HepG2 (cell line): Measurements from ENCODE around the gene CTF1. TPM values are rescaled to one million over a fixed set of nuclear protein-coding genes. Genes with fewer than 3 reads are reported as not detected.
A peak's percentile ranks its signal among the peaks of the same experiment; 100 is the strongest.

ENCODE experiments used
- ATF1 ChIP-seq: IDR thresholded peaks from 2 replicates; pipeline ENCODE4 v1.6.1; 2016; ENCODE audit warnings: mild to moderate bottlenecking, control low read depth
- ATRX ChIP-seq: sonication (generic); formaldehyde crosslinking; IDR thresholded peaks from 2 replicates; pipeline ENCODE4 v1.4.0; 2020; ENCODE audit warnings: missing genetic modification reagents, borderline replicate concordance
- KMT2A ChIP-seq: sonication (generic); formaldehyde crosslinking; IDR thresholded peaks from 2 replicates; pipeline ENCODE4 v1.4.0; 2020; ENCODE audit warnings: missing genetic modification reagents
- MTF1 ChIP-seq: sonication (generic); formaldehyde crosslinking; IDR thresholded peaks from 2 replicates; pipeline ENCODE4 v1.5.0; 2020; ENCODE audit warnings: missing genetic modification reagents
- PAF1 ChIP-seq: IDR thresholded peaks from 2 replicates; pipeline ENCODE4 v1.6.1; 2016; ENCODE audit warnings: missing genetic modification reagents, missing compliant biosample characterization
- RBFOX2 ChIP-seq: fragments of 200-400 bp; formaldehyde crosslinking; IDR thresholded peaks from 2 replicates; pipeline ENCODE4 v1.6.1; 2017; ENCODE audit warnings: low read depth, mild to moderate bottlenecking, low read length
- REST ChIP-seq, 2 experiments: IDR thresholded peaks; 2 replicates each; pipeline ENCODE4 v1.6.1; 2011 to 2012; ENCODE audit warnings: low read length in 2 of 2, borderline replicate concordance in 1 of 2, low read depth in 1 of 2, mild to moderate bottlenecking in 1 of 2, moderate library complexity in 1 of 2
- SAP130 ChIP-seq: IDR thresholded peaks from 2 replicates; pipeline ENCODE4 v1.6.1; 2016; ENCODE audit warnings: low read depth
- SNRNP70 ChIP-seq: fragments of 200-400 bp; formaldehyde crosslinking; IDR thresholded peaks from 2 replicates; pipeline ENCODE4 v1.6.1; 2017; ENCODE audit warnings: mild to moderate bottlenecking, low read depth, low read length, moderate library complexity
- ZBTB21 ChIP-seq: sonication (generic); formaldehyde crosslinking; IDR thresholded peaks from 2 replicates; pipeline ENCODE4 v1.4.0; 2020; ENCODE audit warnings: missing genetic modification reagents
- ZBTB49 ChIP-seq: sonication (generic); formaldehyde crosslinking; IDR thresholded peaks from 2 replicates; pipeline ENCODE4 v1.4.0; 2020; ENCODE audit warnings: missing genetic modification reagents, borderline replicate concordance
- ZKSCAN1 ChIP-seq: fragments of 150-350 bp; IDR thresholded peaks from 2 replicates; pipeline ENCODE4 v1.6.1; 2014; ENCODE audit warnings: low read length
- ZNF33A ChIP-seq: sonication (generic); formaldehyde crosslinking; IDR thresholded peaks from 2 replicates; pipeline ENCODE4 v1.5.1; 2020; ENCODE audit warnings: missing genetic modification reagents, mild to moderate bottlenecking, moderate library complexity, borderline replicate concordance
- ZNF598 ChIP-seq: sonication (generic); formaldehyde crosslinking; IDR thresholded peaks from 2 replicates; pipeline ENCODE4 v1.5.1; 2020; ENCODE audit warnings: mild to moderate bottlenecking, missing genetic modification reagents, borderline replicate concordance
- ZNF749 ChIP-seq: sonication (generic); formaldehyde crosslinking; IDR thresholded peaks from 2 replicates; pipeline ENCODE4 v1.8.0; 2022; ENCODE audit warnings: mild to moderate bottlenecking, missing genetic modification reagents, moderate library complexity, borderline replicate concordance
- ZNF773 ChIP-seq: sonication (generic); formaldehyde crosslinking; IDR thresholded peaks from 2 replicates; pipeline ENCODE4 v1.4.0; 2020; ENCODE audit warnings: missing genetic modification reagents, borderline replicate concordance
- ZSCAN31 ChIP-seq: sonication (generic); formaldehyde crosslinking; IDR thresholded peaks from 2 replicates; pipeline ENCODE4 v1.5.0; 2020; ENCODE audit warnings: low read depth, mild to moderate bottlenecking, missing genetic modification reagents
- polyA plus RNA-seq, 8 experiments: library from polyadenylated mRNA; depleted of rRNA in 3 of 8; stranded (reverse) in 7 of 8; unstranded in 1 of 8; fragments of >200 nt; fragmentation: Illumina TruSeq in 4 of 8; extraction: Trizol in 4 of 8; gene quantifications; 2 replicates each; pipeline versions ENCODE4 v1.2.1 to v1.2.3, GENCODE V29; 2011 to 2016; ENCODE audit warnings: low read depth in 4 of 8, missing spikeins in 1 of 8, mixed read lengths in 1 of 8; ENCODE audit not compliant: insufficient read depth in 1 of 8
- total RNA-seq, 5 experiments: library from RNA; depleted of rRNA; stranded (reverse); fragments of >200 nt; fragmentation: Illumina TruSeq; extraction: Trizol; gene quantifications; 2 replicates each; pipeline ENCODE4 v1.2.3, GENCODE V29; 2016; ENCODE audit warnings: low read depth in 1 of 5
- TF ChIP-seq, protein P1 (sequence below): sonication (generic); formaldehyde crosslinking; IDR thresholded peaks from 2 replicates; pipeline ENCODE4 v1.4.0; 2020; ENCODE audit warnings: low read depth, mild to moderate bottlenecking, missing genetic modification reagents
- TF ChIP-seq, protein P2 (sequence below): sonication (generic); formaldehyde crosslinking; IDR thresholded peaks from 2 replicates; pipeline ENCODE4 v1.5.0; 2020; ENCODE audit warnings: missing genetic modification reagents, mild to moderate bottlenecking, borderline replicate concordance
- TF ChIP-seq, protein P3 (sequence below): sonication (generic); formaldehyde crosslinking; IDR thresholded peaks from 2 replicates; pipeline ENCODE4 v1.8.0; 2022; ENCODE audit warnings: mild to moderate bottlenecking, missing genetic modification reagents, borderline replicate concordance

CTF1 gene
- total and polyA plus RNA-seq, 2 of the 13 experiments (the other 11 are each of a cell fraction or from before 2014, with no cell fraction given) = 0.13 to 1.8 TPM

GRCh38 chr16:30922420-30922959 is 26.1 kb downstream of the CTF1 start (continued):
- TF ChIP-seq ATRX (CRISPR knock-in tag) = no peak
- TF ChIP-seq ZSCAN31 (CRISPR knock-in tag) = 0 out of 2 replicates have a peak, but pooled peaks have one; percentile 17
- TF ChIP-seq, protein P1, sequence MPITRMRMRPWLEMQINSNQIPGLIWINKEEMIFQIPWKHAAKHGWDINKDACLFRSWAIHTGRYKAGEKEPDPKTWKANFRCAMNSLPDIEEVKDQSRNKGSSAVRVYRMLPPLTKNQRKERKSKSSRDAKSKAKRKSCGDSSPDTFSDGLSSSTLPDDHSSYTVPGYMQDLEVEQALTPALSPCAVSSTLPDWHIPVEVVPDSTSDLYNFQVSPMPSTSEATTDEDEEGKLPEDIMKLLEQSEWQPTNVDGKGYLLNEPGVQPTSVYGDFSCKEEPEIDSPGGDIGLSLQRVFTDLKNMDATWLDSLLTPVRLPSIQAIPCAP (CRISPR knock-in tag) = no peak
- no peak; the same call in 1 of the 2 replicates for TF ChIP-seq MTF1 (CRISPR knock-in tag)
- TF ChIP-seq ATF1 = peak; percentile 97
- TF ChIP-seq ZNF749 (CRISPR knock-in tag) = no peak
- TF ChIP-seq ZNF773 (CRISPR knock-in tag) = no peak
- TF ChIP-seq, protein P2, sequence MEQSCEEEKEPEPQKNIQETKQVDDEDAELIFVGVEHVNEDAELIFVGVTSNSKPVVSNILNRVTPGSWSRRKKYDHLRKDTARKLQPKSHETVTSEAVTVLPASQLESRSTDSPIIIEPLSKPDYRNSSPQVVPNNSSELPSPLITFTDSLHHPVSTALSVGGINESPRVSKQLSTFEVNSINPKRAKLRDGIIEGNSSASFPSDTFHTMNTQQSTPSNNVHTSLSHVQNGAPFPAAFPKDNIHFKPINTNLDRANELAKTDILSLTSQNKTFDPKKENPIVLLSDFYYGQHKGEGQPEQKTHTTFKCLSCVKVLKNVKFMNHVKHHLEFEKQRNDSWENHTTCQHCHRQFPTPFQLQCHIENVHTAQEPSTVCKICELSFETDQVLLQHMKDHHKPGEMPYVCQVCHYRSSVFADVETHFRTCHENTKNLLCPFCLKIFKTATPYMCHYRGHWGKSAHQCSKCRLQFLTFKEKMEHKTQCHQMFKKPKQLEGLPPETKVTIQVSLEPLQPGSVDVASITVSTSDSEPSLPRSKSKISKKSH (CRISPR knock-in tag) = peak; percentile 70
- TF ChIP-seq, protein P3, sequence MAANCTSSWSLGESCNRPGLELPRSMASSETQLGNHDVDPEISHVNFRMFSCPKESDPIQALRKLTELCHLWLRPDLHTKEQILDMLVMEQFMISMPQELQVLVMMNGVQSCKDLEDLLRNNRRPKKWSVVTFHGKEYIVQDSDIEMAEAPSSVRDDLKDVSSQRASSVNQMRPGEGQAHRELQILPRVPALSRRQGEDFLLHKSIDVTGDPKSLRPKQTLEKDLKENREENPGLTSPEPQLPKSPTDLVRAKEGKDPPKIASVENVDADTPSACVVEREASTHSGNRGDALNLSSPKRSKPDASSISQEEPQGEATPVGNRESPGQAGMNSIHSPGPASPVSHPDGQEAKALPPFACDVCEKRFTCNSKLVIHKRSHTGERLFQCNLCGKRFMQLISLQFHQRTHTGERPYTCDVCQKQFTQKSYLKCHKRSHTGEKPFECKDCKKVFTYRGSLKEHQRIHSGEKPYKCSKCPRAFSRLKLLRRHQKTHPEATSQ = no peak; the same call in 1 of the 2 replicates
- no peak for TF ChIP-seq SNRNP70
- no peak for TF ChIP-seq PAF1 (CRISPR knock-in tag)
- TF ChIP-seq KMT2A (CRISPR knock-in tag) = no peak
- no peak for TF ChIP-seq ZNF33A (CRISPR knock-in tag)
- TF ChIP-seq ZKSCAN1 = no peak
- TF ChIP-seq ZBTB21 (CRISPR knock-in tag) = no peak; the same call in 1 of the 2 replicates
- no peak for TF ChIP-seq ZNF598
- TF ChIP-seq SAP130 = peak; percentile 85
- no peak; the same call in 1 of the 2 replicates for TF ChIP-seq ZBTB49 (CRISPR knock-in tag)
- no peak; a peak in 1 of 4 replicates for TF ChIP-seq REST (IDR thresholded peaks at IDR 0.05; ENCODE audit: borderline replicate concordance in 1 of 2, low read depth in 1 of 2, low read length in 2 of 2)
- peak; percentile 82 for TF ChIP-seq RBFOX2
